HFFc6 (cell line): ENCODE data around the gene PDS5A. TPM values are rescaled to one million over a fixed set of nuclear protein-coding genes. Genes with fewer than 3 reads are reported as not detected.
A peak's percentile ranks its signal among the peaks of the same experiment; 100 is the strongest.
"Not testable (repeated sequence)": the region's sequence is repeated elsewhere in the genome, so short reads cannot be mapped to it uniquely, and the experiment has no call there.

Source experiments
- DNase-seq: peaks from one replicate; pipeline ENCODE4 v3.0.0-alpha.2; 2018
- H3K27ac Mint-ChIP-seq: 2 replicates; pipeline ENCODE4 v1.8.0; 2020; ENCODE audit warnings: mild to moderate bottlenecking, mixed read lengths
- H3K27me3 Mint-ChIP-seq: 2 replicates; pipeline ENCODE4 v1.8.0; 2021; ENCODE audit warnings: mild to moderate bottlenecking, moderate library complexity, mixed read lengths; ENCODE audit not compliant: insufficient read depth
- H3K36me3 Mint-ChIP-seq: 2 replicates; pipeline ENCODE4 v1.8.0; 2021; ENCODE audit warnings: low read depth, mixed read lengths
- H3K4me1 Mint-ChIP-seq: 2 replicates; pipeline ENCODE4 v1.8.0; 2020; ENCODE audit warnings: low read depth, mixed read lengths
- H3K4me3 Mint-ChIP-seq: 2 replicates; pipeline ENCODE4 v1.8.0; 2020; ENCODE audit warnings: mild to moderate bottlenecking, moderate library complexity, mixed read lengths
- H3K9me3 Mint-ChIP-seq: 2 replicates; pipeline ENCODE4 v1.8.0; 2020; ENCODE audit warnings: mild to moderate bottlenecking, mixed read lengths
- total RNA-seq, 6 experiments: library from RNA; stranded (reverse); fragmentation: NEBNext Ultra II Directional; extraction: Animal tissue kit (Norgen Biotek cat#: 25700); gene quantifications; 2 replicates in 1 of 6; 3 replicates in 5 of 6; pipeline ENCODE4 v1.2.3, GENCODE V29; 2021
- TF ChIP-seq, protein P1 (sequence below): fragments of 200-600 bp; sonication (generic); IDR thresholded peaks from 2 replicates; pipeline ENCODE4 v1.5.0; 2021; ENCODE audit warnings: antibody characterized with exemption, mild to moderate bottlenecking

Gene PDS5A
- total RNA-seq, 6 experiments from 2014 or later: 41.0 to 49.8 (median 46.8) TPM

DNA sequence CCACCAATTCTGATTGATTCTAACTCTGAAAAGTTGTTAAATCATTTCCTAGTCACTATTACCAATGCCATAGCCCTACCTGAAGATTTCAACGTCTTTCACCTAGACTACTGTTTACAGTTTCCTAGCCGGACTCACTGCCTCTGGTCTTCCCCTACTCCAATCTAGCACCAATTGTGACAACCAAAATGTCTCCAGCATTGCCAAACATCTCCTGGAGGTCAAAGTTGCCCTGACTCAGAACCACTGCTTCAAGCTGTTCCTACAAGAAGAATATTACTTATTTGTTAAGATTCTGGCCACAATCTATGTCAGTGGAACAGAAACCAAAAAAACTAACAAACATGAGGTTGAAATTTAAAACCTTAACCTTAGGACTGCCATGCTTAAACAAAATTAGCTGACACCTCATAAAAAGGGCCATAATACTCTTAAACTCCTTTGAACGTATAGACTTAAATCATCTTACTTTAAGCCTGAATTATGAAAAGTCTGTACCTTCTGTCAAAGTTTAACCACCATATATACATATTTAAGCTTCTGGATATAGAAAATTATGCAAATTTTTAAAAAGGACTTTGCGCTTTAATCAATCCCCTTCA lies 2.1 kb downstream of the PDS5A start:
- Mint-ChIP-seq H3K27ac (peak overlapping the region; percentile 69), H3K4me3 (peak overlapping the region; percentile 91), H3K4me1 (peaks cover 35% of the 10 kb centered on the region), H3K9me3 (no peaks in the 10 kb centered on the region), H3K27me3 (no peaks in the 10 kb centered on the region; the same call in 1 of the 2 replicates), H3K36me3 (peaks cover 18% of the 10 kb centered on the region)
- TF ChIP-seq, protein P1, sequence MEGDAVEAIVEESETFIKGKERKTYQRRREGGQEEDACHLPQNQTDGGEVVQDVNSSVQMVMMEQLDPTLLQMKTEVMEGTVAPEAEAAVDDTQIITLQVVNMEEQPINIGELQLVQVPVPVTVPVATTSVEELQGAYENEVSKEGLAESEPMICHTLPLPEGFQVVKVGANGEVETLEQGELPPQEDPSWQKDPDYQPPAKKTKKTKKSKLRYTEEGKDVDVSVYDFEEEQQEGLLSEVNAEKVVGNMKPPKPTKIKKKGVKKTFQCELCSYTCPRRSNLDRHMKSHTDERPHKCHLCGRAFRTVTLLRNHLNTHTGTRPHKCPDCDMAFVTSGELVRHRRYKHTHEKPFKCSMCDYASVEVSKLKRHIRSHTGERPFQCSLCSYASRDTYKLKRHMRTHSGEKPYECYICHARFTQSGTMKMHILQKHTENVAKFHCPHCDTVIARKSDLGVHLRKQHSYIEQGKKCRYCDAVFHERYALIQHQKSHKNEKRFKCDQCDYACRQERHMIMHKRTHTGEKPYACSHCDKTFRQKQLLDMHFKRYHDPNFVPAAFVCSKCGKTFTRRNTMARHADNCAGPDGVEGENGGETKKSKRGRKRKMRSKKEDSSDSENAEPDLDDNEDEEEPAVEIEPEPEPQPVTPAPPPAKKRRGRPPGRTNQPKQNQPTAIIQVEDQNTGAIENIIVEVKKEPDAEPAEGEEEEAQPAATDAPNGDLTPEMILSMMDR: no peak
- peak; percentile 33 for DNase-seq

DNA sequence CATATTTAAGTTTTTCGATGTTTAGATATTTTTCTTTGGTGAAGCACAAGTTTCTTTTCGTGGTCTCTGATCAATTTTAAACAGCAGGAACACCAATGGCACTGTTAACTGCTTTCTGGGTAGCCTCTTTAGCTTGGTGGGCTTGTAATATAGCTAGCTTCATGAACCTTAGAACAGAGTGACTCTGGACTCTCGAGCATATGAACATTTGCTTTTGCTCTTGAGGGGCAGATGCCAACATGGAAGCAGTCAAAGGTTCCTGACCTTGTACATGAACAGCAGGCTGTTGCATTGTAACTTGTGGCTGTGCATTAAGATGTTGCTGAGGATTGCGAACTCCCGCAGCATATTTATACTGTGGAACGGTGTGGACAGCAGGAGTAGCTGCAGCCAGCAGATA lies 4.7 kb downstream of the PDS5A start:
- not testable (repeated sequence) for H3K9me3 Mint-ChIP-seq, DNase-seq, H3K4me3 Mint-ChIP-seq, H3K27me3 Mint-ChIP-seq
- peaks cover 40% of the 10 kb centered on the region for H3K4me1 Mint-ChIP-seq
- peaks cover 18% of the 10 kb centered on the region for H3K36me3 Mint-ChIP-seq
- H3K27ac Mint-ChIP-seq: peak overlapping the region; percentile 13; the same call in 1 of the 2 replicates

DNA sequence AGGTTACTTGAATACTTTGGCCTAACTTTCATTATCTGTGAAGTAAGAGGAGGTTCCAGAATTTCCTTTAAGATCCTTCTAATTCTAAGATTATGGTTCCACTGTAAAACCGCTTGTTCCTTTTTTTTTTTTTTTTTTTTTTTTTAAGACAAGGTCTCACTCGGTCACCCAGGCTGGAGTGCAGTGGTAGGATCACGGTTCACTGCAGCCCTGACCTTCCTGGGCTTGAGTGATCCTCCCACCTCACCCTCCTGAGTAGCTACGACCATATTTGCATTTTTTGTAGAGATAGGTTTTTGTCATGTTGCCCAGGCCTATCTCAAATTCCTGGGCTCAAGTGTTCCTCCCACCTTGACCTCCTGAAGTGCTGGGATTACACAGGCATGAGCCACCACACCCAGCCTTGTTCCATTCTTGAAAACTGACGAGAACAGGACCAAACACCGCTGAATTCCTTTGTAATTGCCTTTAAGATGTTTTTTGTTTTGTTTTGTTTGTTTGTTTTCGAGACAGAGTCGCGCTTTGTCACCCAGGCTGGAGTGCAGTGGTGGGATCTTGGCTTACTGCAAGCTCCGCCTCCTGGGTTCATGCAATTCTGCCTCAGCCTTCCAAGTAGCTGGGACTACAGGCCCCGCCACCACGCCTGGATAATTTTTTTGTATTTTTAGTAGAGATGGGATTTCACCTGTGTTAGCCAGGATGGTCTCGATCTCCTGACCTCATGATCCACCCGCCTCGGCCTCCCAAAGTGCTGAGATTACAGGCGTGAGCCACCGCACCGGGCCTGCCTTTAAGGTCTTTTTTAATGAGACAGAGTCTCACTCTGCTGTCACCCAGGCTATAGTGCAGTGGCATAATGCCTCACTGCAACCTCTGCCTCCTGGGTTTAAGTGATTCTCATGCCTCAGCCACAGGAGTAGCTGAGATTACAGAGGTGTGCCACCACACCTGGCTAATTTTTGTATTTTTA lies 6.8 kb downstream of the PDS5A start:
- peaks cover 3% of the 10 kb centered on the region for H3K27me3 Mint-ChIP-seq
- no peaks in the 10 kb centered on the region for H3K9me3 Mint-ChIP-seq
- DNase-seq: no peak
- TF ChIP-seq, protein P1: no peak
- H3K27ac Mint-ChIP-seq: peak overlapping the region; percentile 56
- peaks cover 18% of the 10 kb centered on the region for H3K36me3 Mint-ChIP-seq
- peaks cover 31% of the 10 kb centered on the region for H3K4me1 Mint-ChIP-seq
- no peak overlapping the region; the same call in 1 of the 2 replicates for H3K4me3 Mint-ChIP-seq

DNA sequence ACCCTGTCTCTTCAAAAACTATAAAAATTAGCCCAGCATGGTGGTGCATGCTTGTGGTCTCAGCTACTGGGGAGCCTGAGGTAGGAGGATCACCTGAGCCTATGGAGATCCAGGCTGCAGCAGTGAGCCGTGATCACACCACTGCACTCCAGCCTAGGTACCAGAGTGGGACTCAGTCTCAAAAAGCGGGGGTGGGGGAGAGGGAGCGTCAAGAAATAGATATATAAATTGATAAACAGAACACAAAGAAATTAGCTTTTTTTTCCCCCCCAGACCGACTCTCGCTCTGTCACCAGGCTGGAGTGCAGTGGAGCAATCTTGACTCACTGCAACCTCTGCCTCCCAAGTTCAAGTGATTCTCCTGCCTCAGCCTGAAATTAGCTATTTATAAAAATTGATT lies 14.1 kb downstream of the PDS5A start:
- H3K4me3 Mint-ChIP-seq: no peak overlapping the region
- no peak overlapping the region for H3K27ac Mint-ChIP-seq
- TF ChIP-seq, protein P1: no peak
- H3K27me3 Mint-ChIP-seq: no peaks in the 10 kb centered on the region
- peaks cover 5% of the 10 kb centered on the region for H3K4me1 Mint-ChIP-seq
- H3K36me3 Mint-ChIP-seq: no peaks in the 10 kb centered on the region
- H3K9me3 Mint-ChIP-seq: no peaks in the 10 kb centered on the region
- DNase-seq: no peak

DNA sequence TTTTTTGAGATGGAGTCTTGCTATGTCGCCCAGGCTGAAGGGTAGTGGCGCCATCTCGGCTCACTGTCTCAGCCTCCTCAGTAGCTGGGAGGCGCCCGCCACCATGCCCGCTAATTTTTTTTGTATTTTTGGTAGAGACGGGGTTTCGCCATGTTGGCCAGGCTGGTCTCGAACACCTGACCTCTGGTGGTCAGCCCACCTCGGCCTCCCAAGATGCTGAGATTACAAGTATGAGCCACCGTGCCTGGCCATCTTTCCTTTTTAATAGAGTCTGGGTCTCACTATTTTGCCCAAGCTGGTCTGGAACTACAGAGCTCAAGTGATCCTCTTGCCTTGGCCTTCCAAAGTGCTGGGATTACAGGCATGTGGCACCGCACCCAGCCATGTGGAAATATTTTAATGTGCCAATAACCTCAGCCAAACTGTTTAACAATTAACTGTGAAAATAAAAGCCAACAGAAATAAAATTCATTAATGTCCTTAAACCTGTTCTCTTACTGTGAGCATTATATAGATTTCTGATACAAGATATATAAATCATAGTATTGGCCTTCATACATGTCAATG lies 16.3 kb downstream of the PDS5A start:
- Mint-ChIP-seq H3K4me3 (no peak overlapping the region), H3K9me3 (no peaks in the 10 kb centered on the region), H3K27me3 (no peaks in the 10 kb centered on the region), H3K36me3 (no peaks in the 10 kb centered on the region), H3K27ac (no peak overlapping the region), H3K4me1 (peaks cover 12% of the 10 kb centered on the region)
- TF ChIP-seq, protein P1: no peak
- DNase-seq: no peak
